GM12873 (cell line): ENCODE results near the gene RRM2.

Experiments used
- TF ChIP-seq, protein P1 (sequence below): IDR thresholded peaks from 2 replicates; pipeline ENCODE4 v1.5.1; 2012; ENCODE audit warnings: low read depth, mild to moderate bottlenecking, moderate library complexity, low read length, control low read depth; ENCODE audit not compliant: insufficient read depth; ENCODE audit errors: missing control alignments

Gene RRM2

GRCh38 chr2:10126632-10127026, 4.1 kb downstream of the RRM2 start:
- TF ChIP-seq, protein P1, sequence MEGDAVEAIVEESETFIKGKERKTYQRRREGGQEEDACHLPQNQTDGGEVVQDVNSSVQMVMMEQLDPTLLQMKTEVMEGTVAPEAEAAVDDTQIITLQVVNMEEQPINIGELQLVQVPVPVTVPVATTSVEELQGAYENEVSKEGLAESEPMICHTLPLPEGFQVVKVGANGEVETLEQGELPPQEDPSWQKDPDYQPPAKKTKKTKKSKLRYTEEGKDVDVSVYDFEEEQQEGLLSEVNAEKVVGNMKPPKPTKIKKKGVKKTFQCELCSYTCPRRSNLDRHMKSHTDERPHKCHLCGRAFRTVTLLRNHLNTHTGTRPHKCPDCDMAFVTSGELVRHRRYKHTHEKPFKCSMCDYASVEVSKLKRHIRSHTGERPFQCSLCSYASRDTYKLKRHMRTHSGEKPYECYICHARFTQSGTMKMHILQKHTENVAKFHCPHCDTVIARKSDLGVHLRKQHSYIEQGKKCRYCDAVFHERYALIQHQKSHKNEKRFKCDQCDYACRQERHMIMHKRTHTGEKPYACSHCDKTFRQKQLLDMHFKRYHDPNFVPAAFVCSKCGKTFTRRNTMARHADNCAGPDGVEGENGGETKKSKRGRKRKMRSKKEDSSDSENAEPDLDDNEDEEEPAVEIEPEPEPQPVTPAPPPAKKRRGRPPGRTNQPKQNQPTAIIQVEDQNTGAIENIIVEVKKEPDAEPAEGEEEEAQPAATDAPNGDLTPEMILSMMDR, result no peak

DNA sequence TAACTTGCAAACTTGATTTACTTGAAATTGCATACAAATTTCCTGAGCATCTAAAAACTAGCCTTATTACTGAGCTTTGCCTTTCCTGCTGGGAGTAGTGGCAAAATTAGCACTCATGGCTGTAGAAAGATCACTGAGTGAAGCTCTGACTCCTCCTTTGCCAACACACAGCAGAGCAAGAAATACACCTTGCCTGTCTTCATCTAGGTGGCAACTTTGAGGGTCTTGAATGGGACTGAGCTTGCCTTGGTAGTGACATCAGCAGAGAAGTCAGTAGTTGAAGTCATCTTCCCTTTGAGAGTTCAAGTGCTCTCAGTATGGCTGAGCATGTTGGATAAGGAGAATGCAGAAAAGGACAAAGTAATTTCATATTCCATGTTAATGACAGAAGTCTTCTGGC, 5.9 kb downstream of the RRM2 start:
- TF ChIP-seq, protein P1, result no peak

GRCh38 chr2:10129490-10129889, 7.0 kb downstream of the RRM2 start:
- TF ChIP-seq, protein P1, result no peak

DNA sequence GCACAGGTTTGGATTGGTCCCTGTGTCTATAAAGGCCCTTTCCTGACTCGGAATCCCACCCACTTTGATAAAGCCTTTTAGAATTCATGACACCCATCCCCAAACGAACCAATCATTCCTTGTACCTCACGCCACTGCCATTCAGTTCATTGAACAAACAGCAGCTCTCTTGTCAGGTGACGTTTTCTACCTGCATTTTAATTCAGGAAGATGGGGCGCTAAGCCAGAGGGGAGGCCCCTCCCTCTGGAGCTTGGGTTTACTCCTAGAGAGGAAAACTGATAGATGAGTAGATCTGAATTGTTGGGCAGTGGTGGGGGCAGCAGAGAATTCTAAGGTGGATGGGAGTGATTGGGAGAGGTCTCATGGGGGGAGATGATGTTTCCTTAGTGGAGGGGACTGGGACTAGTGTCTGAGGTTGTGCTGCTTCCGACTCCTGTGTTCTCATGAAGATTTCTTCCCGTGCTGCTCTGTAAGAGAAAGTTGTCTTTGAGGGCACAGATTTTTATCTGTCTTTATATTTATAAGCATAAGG, 9.6 kb downstream of the RRM2 start:
- TF ChIP-seq, protein P1, result no peak

- TF ChIP-seq, protein P1, result no peak
Measured at GRCh38 chr2:10132596-10132995, 10.1 kb downstream of the RRM2 start.

- TF ChIP-seq, protein P1, result no peak
Measured at GRCh38 chr2:10132996-10133647, 10.6 kb downstream of the RRM2 start.

DNA sequence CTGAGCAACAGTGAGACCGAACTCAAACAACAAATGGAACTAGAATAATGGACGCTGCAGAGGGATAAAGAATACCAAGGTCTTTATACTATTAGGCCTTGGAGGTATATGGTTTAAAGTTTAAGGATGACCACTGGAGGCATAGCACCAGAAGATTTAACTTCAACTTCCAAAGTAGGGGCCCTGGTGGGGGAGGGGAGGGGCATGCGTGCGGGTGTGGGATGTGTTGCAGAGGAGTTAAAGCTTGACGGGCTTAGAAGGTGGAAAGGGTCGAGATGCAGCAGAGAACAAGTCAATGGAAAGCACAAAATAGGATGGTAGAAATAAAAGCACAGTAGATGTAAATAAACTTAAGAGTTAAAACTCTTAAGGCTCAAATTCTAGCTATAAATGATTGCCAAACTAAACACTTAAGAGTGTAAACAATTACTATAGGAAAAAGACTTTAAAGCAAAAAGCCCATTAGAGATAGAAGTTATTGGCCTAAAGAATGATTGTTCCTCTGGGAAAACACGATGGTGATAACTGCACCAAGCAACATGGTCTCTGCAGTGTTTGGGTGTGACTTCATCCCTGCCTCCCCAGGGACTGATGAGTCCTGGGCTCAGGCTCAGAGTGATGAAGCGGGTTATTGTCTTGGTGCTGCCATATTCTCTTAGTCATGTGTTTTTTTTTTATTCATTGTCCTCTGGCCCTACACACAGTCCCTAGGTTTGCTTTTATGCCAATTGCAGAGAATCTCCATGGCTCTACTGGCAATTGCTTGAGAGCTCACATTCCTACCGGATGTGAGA, 13.0 kb downstream of the RRM2 start:
- TF ChIP-seq, protein P1, result no peak
